PFSK-1 (cell line): ENCODE measurements around the gene CDC42BPB.

Experiments used
- FOXP2 ChIP-seq: optimal IDR thresholded peaks from 2 replicates; pipeline ENCODE3; 2011; ENCODE audit warnings: borderline replicate concordance, control low read depth, inconsistent platforms; ENCODE audit not compliant: insufficient read depth; ENCODE audit errors: extremely low read length, extremely low read depth
- POLR2AphosphoS5 ChIP-seq: IDR thresholded peaks from 2 replicates; pipeline ENCODE4 v1.6.1; 2012; ENCODE audit warnings: low read depth, mild to moderate bottlenecking, control low read depth, low read length, moderate library complexity
- REST ChIP-seq, 2 experiments: IDR thresholded peaks; 2 replicates each; pipeline versions ENCODE4 v1.6.1 to v1.8.0; 2011 to 2012; ENCODE audit warnings: low read depth in 2 of 2, low read length in 2 of 2, control low read depth in 1 of 2, inconsistent platforms in 1 of 2, mild to moderate bottlenecking in 1 of 2, moderate library complexity in 1 of 2; ENCODE audit not compliant: insufficient read depth in 1 of 2
- SIN3A ChIP-seq: IDR thresholded peaks from 2 replicates; pipeline ENCODE4 v1.6.1; 2012; ENCODE audit warnings: mild to moderate bottlenecking, low read length, moderate library complexity, borderline replicate concordance; ENCODE audit not compliant: insufficient read depth
- TAF1 ChIP-seq: IDR thresholded peaks from 2 replicates; pipeline ENCODE4 v1.6.1; 2012; ENCODE audit warnings: low read length, control low read depth, borderline replicate concordance; ENCODE audit not compliant: insufficient read depth

Gene CDC42BPB

DNA sequence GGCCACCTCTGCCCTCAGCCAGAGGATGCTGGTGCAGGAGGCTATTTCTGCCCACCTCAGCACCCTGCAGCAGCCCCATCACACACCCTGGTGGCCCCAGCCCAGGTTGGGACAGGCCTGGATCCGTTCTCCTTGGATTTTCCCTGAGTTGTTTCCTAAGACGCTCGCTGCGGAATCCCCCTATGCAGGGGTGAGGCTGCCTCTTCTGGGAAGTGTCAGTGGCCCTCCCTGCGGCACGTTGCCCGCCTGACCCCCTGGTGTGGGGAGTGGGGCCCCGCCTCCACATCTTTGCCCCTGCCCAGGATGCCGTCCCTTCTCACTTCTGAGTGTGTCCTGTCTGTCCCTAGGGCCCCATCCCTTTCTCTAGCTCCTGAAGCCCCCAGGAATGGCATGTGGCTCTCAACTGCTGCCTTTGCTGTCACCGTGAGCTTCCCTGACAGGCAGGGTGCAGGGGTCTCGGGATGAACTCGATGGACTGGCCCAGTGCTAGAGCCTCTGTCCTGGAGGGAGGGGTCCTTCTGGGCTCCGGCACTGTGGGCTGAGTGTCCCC lies 36.6 kb upstream of the CDC42BPB start:
- no peak for TF ChIP-seq REST (IDR thresholded peaks at IDR 0.05; ENCODE audit: insufficient read depth in 1 of 2, low read depth in 2 of 2, low read length in 2 of 2)
- no peak for TF ChIP-seq TAF1
- TF ChIP-seq FOXP2, result no peak
- TF ChIP-seq POLR2AphosphoS5, result no peak
- TF ChIP-seq SIN3A, result no peak

GRCh38 chr14:103091883-103092222 lies 34.5 kb upstream of the CDC42BPB start:
- no peak for TF ChIP-seq SIN3A
- no peak for TF ChIP-seq FOXP2
- no peak for TF ChIP-seq TAF1
- TF ChIP-seq REST (IDR thresholded peaks at IDR 0.05; ENCODE audit: insufficient read depth in 1 of 2, low read depth in 2 of 2, low read length in 2 of 2), result no peak
- no peak for TF ChIP-seq POLR2AphosphoS5

GRCh38 chr14:103091041-103091882 lies 33.9 kb upstream of the CDC42BPB start:
- TF ChIP-seq REST (IDR thresholded peaks at IDR 0.05; ENCODE audit: insufficient read depth in 1 of 2, low read depth in 2 of 2, low read length in 2 of 2) (no peak), TAF1 (no peak), SIN3A (no peak), POLR2AphosphoS5 (no peak), FOXP2 (no peak)

- TF ChIP-seq FOXP2, result no peak
- TF ChIP-seq TAF1, result no peak
- TF ChIP-seq SIN3A, result no peak
- TF ChIP-seq REST (IDR thresholded peaks at IDR 0.05; ENCODE audit: insufficient read depth in 1 of 2, low read depth in 2 of 2, low read length in 2 of 2), result no peak
Observed at GRCh38 chr14:103090481-103091020, 33.2 kb upstream of the CDC42BPB start.
